H1 (cell line): ENCODE data around the gene CEBPB. TPM values are rescaled to one million over a fixed set of nuclear protein-coding genes. Genes with fewer than 3 reads are reported as not detected.

Experiments
- CTCF ChIA-PET: fragments of 300-600 bp; sonication (Branson Sonifier 250); formaldehyde crosslinking; loops from one replicate; lab custom pipeline; 2021; ENCODE audit not compliant: partially characterized antibody; lab: Charles Lee
- POLR2A ChIA-PET: fragments of 300-600 bp; sonication (Branson Sonifier 250); formaldehyde crosslinking; loops from one replicate; lab custom pipeline; 2021; ENCODE audit warnings: inconsistent platforms; ENCODE audit not compliant: partially characterized antibody; lab: Charles Lee
- DNase-seq, 2 experiments: peaks; one replicate each; pipeline versions ENCODE4 v3.0.0 to v3.0.0-alpha.2; 2010 to 2022; ENCODE audit warnings: low spot score in 2 of 2, low read depth in 1 of 2, mixed read lengths in 1 of 2
- FAIRE-seq: peaks from 2 replicates; lab custom pipeline; 2011; peaks lifted over from hg19 to GRCh38; lab: Jason Lieb, UNC
- H2AFZ ChIP-seq: 2 replicates; pipeline ENCODE4 v1.8.1; 2012; ENCODE audit warnings: low read length, inconsistent platforms
- H2AK5ac ChIP-seq: 2 replicates; pipeline ENCODE4 v1.6.1; 2013; ENCODE audit warnings: low read depth, low read length
- H2BK120ac ChIP-seq: replicated peaks from 2 replicates; pipeline ENCODE3; 2013; ENCODE audit warnings: low read depth, low read length, inconsistent platforms
- H2BK12ac ChIP-seq: 2 replicates; pipeline ENCODE4 v1.6.1; 2013; ENCODE audit warnings: low read depth, low read length
- H2BK15ac ChIP-seq: 2 replicates; pipeline ENCODE4 v1.6.1; 2013; ENCODE audit warnings: low read length
- H2BK20ac ChIP-seq: 2 replicates; pipeline ENCODE4 v1.6.1; 2013; ENCODE audit warnings: low read length
- H2BK5ac ChIP-seq: 2 replicates; pipeline ENCODE4 v1.6.1; 2013; ENCODE audit warnings: low read depth, low read length
- H3K14ac ChIP-seq: 2 replicates; pipeline ENCODE4 v1.6.1; 2013; ENCODE audit warnings: inconsistent platforms; ENCODE audit not compliant: insufficient read length
- H3K18ac ChIP-seq: 2 replicates; pipeline ENCODE4 v1.6.1; 2013; ENCODE audit warnings: low read length; ENCODE audit errors: extremely low read depth
- H3K23ac ChIP-seq: 2 replicates; pipeline ENCODE4 v1.6.1; 2013; ENCODE audit warnings: inconsistent platforms; ENCODE audit not compliant: insufficient read length
- H3K23me2 ChIP-seq: 2 replicates; pipeline ENCODE4 v1.6.1; 2013; ENCODE audit warnings: low read depth, low read length
- H3K27ac ChIP-seq: 2 replicates; pipeline ENCODE4 v1.6.1; 2011; ENCODE audit warnings: low read depth, low read length, inconsistent platforms
- H3K27me3 ChIP-seq, 4 experiments: replicated peaks in 1 of 4; 1 replicate in 1 of 4; 2 replicates in 3 of 4; pipeline versions ENCODE4 v1.6.1 to v1.8.1; 2011 to 2013; ENCODE audit warnings: low read length in 3 of 4, mild to moderate bottlenecking in 3 of 4, inconsistent platforms in 2 of 4, mixed read lengths in 2 of 4, moderate library complexity in 1 of 4; ENCODE audit not compliant: control insufficient read depth in 3 of 4, insufficient read depth in 3 of 4; ENCODE audit errors: extremely low read depth in 1 of 4
- H3K36me3 ChIP-seq, 4 experiments: 2 replicates each; pipeline versions ENCODE4 v1.6.1 to v1.8.1; 2011 to 2013; ENCODE audit warnings: mild to moderate bottlenecking in 4 of 4, low read length in 3 of 4, moderate library complexity in 2 of 4, control low read depth in 1 of 4, inconsistent platforms in 1 of 4; ENCODE audit not compliant: insufficient read depth in 4 of 4, control insufficient read depth in 2 of 4
- H3K4ac ChIP-seq: replicated peaks from 2 replicates; pipeline ENCODE3; 2013; ENCODE audit warnings: low read length, low read depth, mixed read lengths, inconsistent platforms; ENCODE audit not compliant: insufficient read length
- H3K4me1 ChIP-seq, 4 experiments: replicated peaks in 1 of 4; 1 replicate in 1 of 4; 2 replicates in 3 of 4; pipeline versions ENCODE4 v1.6.1 to v1.8.1; 2011 to 2013; ENCODE audit warnings: low read length in 3 of 4, inconsistent platforms in 2 of 4, mixed read lengths in 1 of 4; ENCODE audit not compliant: insufficient read depth in 4 of 4, control insufficient read depth in 3 of 4
- H3K4me2 ChIP-seq, 2 experiments: 2 replicates each; pipeline versions ENCODE4 v1.6.1 to v1.8.1; 2011 to 2013; ENCODE audit warnings: low read depth in 2 of 2, low read length in 2 of 2, control low read depth in 1 of 2, inconsistent platforms in 1 of 2, mild to moderate bottlenecking in 1 of 2; ENCODE audit not compliant: insufficient read depth in 1 of 2
- H3K4me3 ChIP-seq, 4 experiments: fragments of 200-600, 300-600 bp in 1 of 4; sonication (generic), shearing (Covaris generic), sonication (Bioruptor Twin) in 1 of 4; 2 replicates each; pipeline versions ENCODE4 v1.5.1 to v1.8.1; 2011 to 2016; ENCODE audit warnings: low read length in 4 of 4, low read depth in 3 of 4, control low read depth in 2 of 4, inconsistent platforms in 2 of 4, mild to moderate bottlenecking in 2 of 4, mixed read lengths in 1 of 4, moderate library complexity in 1 of 4; ENCODE audit not compliant: insufficient read depth in 2 of 4; ENCODE audit errors: extremely low read depth in 1 of 4
- H3K56ac ChIP-seq: replicated peaks from 2 replicates; pipeline ENCODE3; 2013; ENCODE audit warnings: low read depth, mild to moderate bottlenecking, mixed read lengths, low read length, inconsistent platforms; ENCODE audit not compliant: insufficient read length
- H3K79me1 ChIP-seq: 2 replicates; pipeline ENCODE4 v1.6.1; 2013; ENCODE audit warnings: low read depth, low read length, control low read depth
- H3K79me2 ChIP-seq, 2 experiments: 2 replicates each; pipeline versions ENCODE4 v1.6.1 to v1.8.1; 2012 to 2013; ENCODE audit warnings: low read length in 2 of 2, mild to moderate bottlenecking in 2 of 2, inconsistent platforms in 1 of 2; ENCODE audit not compliant: insufficient read depth in 2 of 2, control insufficient read depth in 1 of 2
- H3K9ac ChIP-seq, 4 experiments: replicated peaks in 1 of 4; 1 replicate in 1 of 4; 2 replicates in 3 of 4; pipeline versions ENCODE4 v1.6.1 to v1.8.1; 2011 to 2013; ENCODE audit warnings: low read depth in 3 of 4, low read length in 3 of 4, control low read depth in 2 of 4, mild to moderate bottlenecking in 2 of 4, moderate library complexity in 2 of 4, inconsistent platforms in 1 of 4; ENCODE audit errors: extremely low read depth in 1 of 4
- H3K9me3 ChIP-seq, 2 experiments: 2 replicates each; pipeline versions ENCODE4 v1.6.1 to v1.8.1; 2012 to 2013; ENCODE audit warnings: mild to moderate bottlenecking in 2 of 2, moderate library complexity in 2 of 2, control low read depth in 1 of 2, inconsistent platforms in 1 of 2, low read depth in 1 of 2, low read length in 1 of 2, mixed read lengths in 1 of 2; ENCODE audit not compliant: insufficient read depth in 2 of 2
- H4K20me1 ChIP-seq, 2 experiments: replicated peaks in 1 of 2; 2 replicates each; pipeline versions ENCODE3 to v1.8.1; 2011 to 2013; ENCODE audit warnings: inconsistent platforms in 2 of 2, low read length in 2 of 2, mild to moderate bottlenecking in 1 of 2; ENCODE audit not compliant: insufficient read depth in 2 of 2, control insufficient read depth in 1 of 2
- H4K5ac ChIP-seq: 2 replicates; pipeline ENCODE4 v1.6.1; 2013; ENCODE audit warnings: low read length, low read depth, mixed read lengths, inconsistent platforms; ENCODE audit not compliant: insufficient read length
- H4K8ac ChIP-seq: 2 replicates; pipeline ENCODE4 v1.8.0; 2013; ENCODE audit warnings: mild to moderate bottlenecking, moderate library complexity, low read length, inconsistent platforms; ENCODE audit not compliant: insufficient read depth; ENCODE audit errors: extremely low read depth
- H4K91ac ChIP-seq: replicated peaks from 2 replicates; pipeline ENCODE3; 2013; ENCODE audit warnings: low read length, mixed read lengths, inconsistent platforms; ENCODE audit not compliant: insufficient read length
- KDM4A ChIP-seq: IDR thresholded peaks from one replicate; pipeline ENCODE4 v1.7.1; 2012; ENCODE audit warnings: low read depth, mild to moderate bottlenecking, moderate library complexity, low read length, inconsistent platforms; ENCODE audit not compliant: severe bottlenecking
- WGBS, 2 experiments: shearing (Covaris generic) in 1 of 2; methylation state at CpG; one replicate each; pipeline versions ENCODE4 v1.1.6 to v1.1.7; 2013 to 2015; ENCODE audit warnings: low lambda C conversion rate in 2 of 2, mixed read lengths in 2 of 2, inconsistent platforms in 1 of 2, low coverage in 1 of 2, missing lambda C conversion rate in 1 of 2; ENCODE audit not compliant: insufficient replicate concordance in 2 of 2, insufficient coverage in 1 of 2, insufficient read length in 1 of 2; ENCODE audit errors: extremely low coverage in 1 of 2, missing lambda C conversion rate in 1 of 2; 5-methylcytosine and 5-hydroxymethylcytosine counted together
- polyA plus RNA-seq, 7 experiments: library from polyadenylated mRNA; depleted of rRNA in 3 of 7; stranded (reverse) in 5 of 7; unstranded in 2 of 7; fragments of >200 nt in 5 of 7; fragments of 200-250 nt in 2 of 7; gene quantifications; 1 replicate in 5 of 7; 2 replicates in 1 of 7; 4 replicates in 1 of 7; pipeline versions ENCODE4 v1.2.1 to v1.2.3, GENCODE V29; 2011 to 2013; ENCODE audit warnings: missing spikeins in 2 of 7, mixed read lengths in 2 of 7
- total RNA-seq: library from RNA; stranded (reverse); fragmentation: NEBNext Ultra II Directional; extraction: Animal tissue kit (Norgen Biotek cat#: 25700); gene quantifications from 2 replicates; pipeline ENCODE4 v1.2.1, GENCODE V29; 2021
- TF ChIP-seq, protein P1 (sequence below): IDR thresholded peaks from 2 replicates; pipeline ENCODE4 v1.6.1; 2012; ENCODE audit warnings: inconsistent platforms

CEBPB gene
- total and polyA plus RNA-seq, 2 of the 8 experiments (the other 6 are each of a cell fraction or from before 2014, with no cell fraction given) = 7.1 to 24.1 TPM

DNA sequence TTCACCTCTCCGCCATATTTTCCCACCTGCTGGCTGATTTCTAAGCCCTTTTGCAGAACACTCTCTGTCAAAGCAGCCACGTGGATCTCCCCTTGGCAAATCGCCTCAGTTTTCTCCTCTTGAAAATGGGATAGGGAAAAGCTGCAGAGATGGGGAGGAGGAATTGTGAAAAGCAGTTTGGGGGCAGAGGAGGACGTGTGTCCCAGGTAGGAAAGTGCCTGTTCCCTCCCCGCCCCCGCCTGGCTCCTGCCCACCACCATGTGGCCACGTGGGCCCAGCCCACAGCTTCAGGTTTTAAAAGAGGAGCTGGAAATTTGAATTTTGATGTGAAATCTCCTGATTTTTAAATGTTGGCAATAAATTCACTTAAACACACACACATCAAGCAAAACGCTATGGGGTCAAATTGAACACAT lies 3.6 kb upstream of the CEBPB start:
- Histone ChIP-seq H3K56ac (no peak overlapping the region), H3K23me2 (peaks cover 1% of the 10 kb centered on the region; the same call in 1 of the 2 replicates), H4K20me1 (no peaks in the 10 kb centered on the region), H3K23ac (no peak overlapping the region), H3K9me3 (no peaks in the 10 kb centered on the region), H4K91ac (no peak overlapping the region), H2AK5ac (no peak overlapping the region), H3K79me2 (no peaks in the 10 kb centered on the region), H3K4me2 (no peak overlapping the region), H2BK5ac (no peak overlapping the region), H2BK120ac (no peak overlapping the region), H2BK12ac (0 out of 2 replicates have a peak overlapping the region, but pooled peaks have one; percentile 33), H3K4me3 (no peak overlapping the region), H3K14ac (no peak overlapping the region), H3K36me3 (no peaks in the 10 kb centered on the region), H4K5ac (no peak overlapping the region), H3K79me1 (no peaks in the 10 kb centered on the region), H3K9ac (no peak overlapping the region), H2BK20ac (no peak overlapping the region), H3K4me1 (peaks cover 0 to 13% (median 4%) of the 10 kb centered on the region in 4 experiments; a peak in 5 of 7 replicates), H3K4ac (no peak overlapping the region)
- CTCF ChIA-PET = interaction anchor here (0.5 to 8.8 kb wide), 17 partner anchors 9 to 977 kb away, joined by 3 to 115 read pairs (median 5); no protein-coding TSS in a partner anchor
- WGBS, 2 experiments = 69% methylated on average over 8 of the region's 8 CpGs; no CpG with 5 or more reads in 1 of the 2 experiments
- DNase-seq = no peak
- POLR2A ChIA-PET = interaction anchor here (0.9 to 1.4 kb wide), 4 partner anchors 10 to 277 kb away, joined by 3 read pairs; no protein-coding TSS in a partner anchor
- TF ChIP-seq, protein P1, sequence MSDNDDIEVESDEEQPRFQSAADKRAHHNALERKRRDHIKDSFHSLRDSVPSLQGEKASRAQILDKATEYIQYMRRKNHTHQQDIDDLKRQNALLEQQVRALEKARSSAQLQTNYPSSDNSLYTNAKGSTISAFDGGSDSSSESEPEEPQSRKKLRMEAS = peak; percentile 53; the same call in 1 of the 2 replicates
- TF ChIP-seq KDM4A = no peak
- TF ChIP-seq, all 59 proteins: peak for 1
- H3K27ac ChIP-seq = no peak overlapping the region
- H4K8ac ChIP-seq = no peak overlapping the region
- no peak overlapping the region for H2AFZ ChIP-seq
- H3K18ac ChIP-seq = no peak overlapping the region; the same call in 1 of the 2 replicates
- H2BK15ac ChIP-seq = no peak overlapping the region; the same call in 1 of the 2 replicates
- H3K27me3 ChIP-seq = peaks cover 0 to 2% (median 0%) of the 10 kb centered on the region in 4 experiments; a peak in 1 of 7 replicates
- no peak for FAIRE-seq
